ENCODE data around the gene PMVK.

DNA sequence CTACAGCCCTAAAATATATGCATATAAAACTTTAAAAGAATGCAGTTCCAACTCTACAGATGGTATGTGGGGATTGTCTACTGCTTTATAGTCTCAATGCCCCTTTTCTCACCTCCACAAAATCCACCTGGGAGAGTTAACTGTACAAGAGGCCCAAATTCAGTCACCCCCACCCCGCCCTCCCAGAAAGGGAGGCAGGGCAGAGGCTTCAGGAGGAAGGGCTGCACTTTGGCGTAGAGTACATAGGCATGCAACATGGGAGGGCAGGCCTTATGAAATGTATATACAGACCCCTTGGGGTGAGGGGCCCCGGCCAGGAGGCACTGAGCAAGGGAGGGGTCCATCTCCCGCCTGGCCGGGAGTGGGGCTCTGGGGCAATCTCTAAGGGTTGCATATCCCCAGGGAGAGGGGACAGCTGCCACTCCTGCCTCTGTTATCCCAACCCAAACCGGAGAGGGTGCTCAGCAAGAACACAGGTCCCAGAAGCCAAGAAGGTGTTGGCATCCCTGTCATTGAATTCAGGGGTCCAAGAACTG is 26.3 kb upstream of the PMVK start:
- TF ChIP-seq POLR2A (IDR thresholded peaks at IDR 0.05; ENCODE audit: low read depth, low read length) = no peak
- TF ChIP-seq POLR2AphosphoS5 (IDR thresholded peaks at IDR 0.05; ENCODE audit: low read depth, low read length) = no peak
- no peak for TF ChIP-seq TAF1 (IDR thresholded peaks at IDR 0.05; ENCODE audit: borderline replicate concordance, low read depth, low read length)
